ENCODE results near the gene SLC7A14. TPM values are rescaled to one million over a fixed set of nuclear protein-coding genes. Genes with fewer than 3 reads are reported as not detected.

The SLC7A14 gene
- polyA plus RNA-seq, 6 donors from 2014 or later = not detected

DNA sequence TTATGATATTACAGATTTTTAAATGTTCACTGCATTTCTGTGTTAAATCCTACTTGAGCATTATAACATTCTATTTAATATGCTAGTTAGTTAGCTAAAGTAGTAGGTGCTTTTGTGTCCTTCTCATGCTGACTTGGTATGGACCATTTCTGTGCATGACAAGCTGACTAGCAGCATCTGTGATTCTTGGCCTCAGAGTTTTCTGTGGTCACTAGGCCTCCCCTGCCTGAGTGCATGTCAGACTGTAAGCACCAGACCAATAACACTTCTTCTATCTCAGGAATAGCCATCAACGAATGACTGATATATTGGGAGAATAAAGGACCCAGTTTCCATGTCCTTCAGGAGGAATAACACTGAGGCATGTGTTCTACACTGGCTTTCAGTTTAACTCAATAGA, 22.6 kb upstream of the SLC7A14 start:
- Mint-ChIP-seq H3K36me3 (no peaks in the 10 kb centered on the region), H3K4me1 (no peaks in the 10 kb centered on the region), H3K9me3 (peaks cover 0 to 1% (median 0%) of the 10 kb centered on the region in 7 donors), H3K4me3 (no peak overlapping the region), H3K27ac (no peak overlapping the region), H3K27me3 (peaks cover 27 to 42% (median 27%) of the 10 kb centered on the region in 3 donors)
- ATAC-seq (ENCODE audit: low read depth in 2 of 2) = no peak
- DNase-seq = no peak

DNA sequence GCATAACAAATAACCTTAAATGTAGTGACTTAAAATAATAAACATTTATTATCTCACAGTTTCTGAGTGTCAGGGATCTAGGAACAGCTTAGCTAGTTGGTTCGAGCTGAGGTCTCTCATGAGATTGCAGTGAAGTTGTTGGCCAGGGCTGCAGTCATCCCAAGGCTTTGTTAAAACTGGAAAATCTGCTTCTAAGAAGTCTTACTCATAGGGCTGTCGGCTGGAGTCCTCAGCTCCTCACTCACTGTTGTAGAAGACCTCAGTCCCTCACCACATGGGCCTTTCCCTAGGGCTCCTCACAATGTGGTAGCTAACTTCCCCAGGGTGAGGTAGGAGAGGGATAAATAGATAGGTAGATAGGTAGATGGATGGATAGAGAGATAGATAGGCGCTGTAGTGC, 20.8 kb upstream of the SLC7A14 start:
- Mint-ChIP-seq H3K4me3 (no peak overlapping the region), H3K36me3 (no peaks in the 10 kb centered on the region), H3K27me3 (peaks cover 25 to 38% (median 32%) of the 10 kb centered on the region in 3 donors), H3K9me3 (peaks cover 0 to 4% (median under 1%) of the 10 kb centered on the region in 7 donors), H3K27ac (no peak overlapping the region), H3K4me1 (no peaks in the 10 kb centered on the region)
- ATAC-seq (ENCODE audit: low read depth in 2 of 2) = no peak
- no peak for DNase-seq

DNA sequence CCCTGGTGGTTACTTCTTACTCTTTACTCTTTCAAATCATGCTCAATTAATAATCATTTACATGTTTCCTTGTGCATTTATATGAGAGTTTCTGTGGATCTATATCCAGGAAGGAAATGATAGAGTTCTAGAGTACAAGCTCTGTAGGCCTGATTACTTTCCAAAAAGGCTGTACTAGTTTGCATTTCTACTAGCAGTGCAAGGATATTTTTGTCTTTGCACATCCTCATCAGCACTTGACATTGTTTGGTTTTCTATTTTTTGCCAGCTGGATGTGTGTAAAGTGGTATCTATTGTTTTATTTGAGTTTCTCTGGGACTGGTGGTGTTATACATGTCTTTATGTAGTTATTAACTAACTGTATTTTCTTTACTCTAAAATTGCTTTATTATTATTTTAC, 19.6 kb upstream of the SLC7A14 start:
- Mint-ChIP-seq H3K4me3 (no peak overlapping the region), H3K27me3 (peaks cover 23 to 38% (median 25%) of the 10 kb centered on the region in 3 donors)
- no peak for DNase-seq

DNA sequence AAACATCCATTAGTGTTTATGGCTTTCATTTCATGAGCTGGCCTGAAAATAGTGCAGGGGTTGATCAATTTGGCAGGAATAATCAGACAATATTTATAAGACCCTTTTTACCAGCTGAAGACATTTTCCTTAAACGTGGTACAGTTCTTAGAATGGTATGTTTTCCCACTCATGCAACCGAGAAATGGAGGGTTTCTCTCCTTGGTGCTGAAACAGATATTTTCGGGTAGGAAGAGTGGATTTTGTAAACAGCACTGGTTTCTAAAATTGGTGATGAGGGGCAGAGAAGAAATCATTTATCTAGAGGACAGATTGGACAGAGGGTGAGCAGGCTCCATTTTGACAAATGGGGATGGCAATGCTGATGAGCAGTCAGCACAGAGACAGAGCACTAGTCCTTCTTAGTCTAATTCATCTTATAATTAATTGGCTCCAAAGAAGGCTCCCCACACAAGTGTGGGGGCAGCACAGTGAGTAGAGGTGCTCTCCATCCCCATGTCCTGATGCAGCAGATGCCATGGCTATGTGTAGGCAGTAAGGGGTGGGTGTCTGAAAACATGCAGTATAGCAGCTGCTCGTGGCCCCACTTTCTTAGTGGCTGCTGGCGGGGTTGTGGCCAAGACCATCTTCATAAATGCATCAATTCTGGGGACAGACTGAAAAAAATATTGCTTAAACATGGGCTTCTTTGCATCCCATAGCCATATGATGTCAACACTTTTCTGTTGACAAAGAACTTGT, 18.1 kb upstream of the SLC7A14 start:
- ATAC-seq (ENCODE audit: low read depth in 2 of 2) (no peak), DNase-seq (no peak)
- Mint-ChIP-seq H3K4me1 (no peaks in the 10 kb centered on the region), H3K9me3 (peaks cover 0 to 9% (median 5%) of the 10 kb centered on the region in 7 donors), H3K4me3 (no peak overlapping the region), H3K27ac (no peak overlapping the region), H3K27me3 (peaks cover 25 to 38% (median 25%) of the 10 kb centered on the region in 3 donors), H3K36me3 (no peaks in the 10 kb centered on the region)

More for the DNA sequence above, 19.6 kb upstream of the SLC7A14 start:
- no peaks in the 10 kb centered on the region for H3K36me3 Mint-ChIP-seq
- peaks cover 0 to 9% (median 4%) of the 10 kb centered on the region in 7 donors for H3K9me3 Mint-ChIP-seq
- H3K4me1 Mint-ChIP-seq = no peaks in the 10 kb centered on the region
- no peak overlapping the region for H3K27ac Mint-ChIP-seq
- no peak for ATAC-seq (ENCODE audit: low read depth in 2 of 2)

DNA sequence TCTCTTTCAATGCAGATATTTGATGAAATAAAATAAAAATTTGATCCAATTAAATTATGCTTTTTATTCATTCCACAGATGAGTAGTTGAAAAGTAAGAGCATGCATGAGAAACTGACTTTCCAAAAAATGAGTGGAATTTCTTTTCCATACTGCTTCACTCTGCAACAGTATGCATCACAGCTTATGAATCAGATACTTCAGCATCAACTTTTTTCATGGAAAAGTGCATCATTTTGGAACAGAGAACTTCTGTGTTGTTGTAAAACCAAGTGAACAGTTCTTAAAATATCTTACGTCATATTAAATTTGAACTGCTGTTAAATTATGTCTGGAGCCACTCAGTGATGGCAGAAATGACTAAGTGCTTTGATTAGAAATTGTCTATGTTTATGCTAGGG, 16.7 kb upstream of the SLC7A14 start:
- Mint-ChIP-seq H3K27ac (no peak overlapping the region), H3K27me3 (peaks cover 25 to 38% (median 25%) of the 10 kb centered on the region in 3 donors), H3K36me3 (no peaks in the 10 kb centered on the region), H3K9me3 (peaks cover 0 to 9% (median 5%) of the 10 kb centered on the region in 7 donors), H3K4me3 (no peak overlapping the region), H3K4me1 (no peaks in the 10 kb centered on the region)
- no peak for ATAC-seq (ENCODE audit: low read depth in 2 of 2)
- no peak for DNase-seq

DNA sequence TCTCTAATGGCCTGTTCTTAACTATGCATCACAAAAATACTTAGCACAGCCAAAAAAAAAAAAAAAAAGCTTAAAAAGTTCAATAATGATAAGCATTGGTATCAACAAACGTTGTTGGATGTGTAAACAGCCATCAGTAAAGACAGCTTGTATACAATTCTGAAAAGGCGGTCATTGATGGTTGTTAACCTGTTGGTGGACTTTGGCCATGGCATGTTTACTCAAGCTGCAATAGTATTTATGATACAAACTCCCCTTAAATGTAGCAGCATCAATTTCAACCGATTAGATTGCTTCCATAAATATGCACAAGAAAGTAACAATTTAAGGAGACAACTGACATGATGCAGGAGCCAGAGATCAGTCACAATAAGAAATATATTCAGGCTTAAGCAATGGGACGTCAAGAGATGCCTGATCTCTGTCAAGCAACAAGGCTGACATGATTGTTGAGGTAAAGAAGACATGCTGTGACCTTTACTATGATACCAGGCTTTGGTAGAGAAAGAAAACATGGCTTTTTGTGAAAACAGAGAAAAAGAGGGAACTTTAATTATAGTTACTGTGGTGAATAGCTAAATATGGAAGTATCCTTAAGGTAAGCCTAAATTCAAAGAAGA, 14.2 kb upstream of the SLC7A14 start:
- no peaks in the 10 kb centered on the region for H3K4me1 Mint-ChIP-seq
- no peak overlapping the region for H3K4me3 Mint-ChIP-seq
- H3K9me3 Mint-ChIP-seq = peaks cover 0 to 17% (median 5%) of the 10 kb centered on the region in 7 donors
- peaks cover 28 to 35% (median 28%) of the 10 kb centered on the region in 3 donors for H3K27me3 Mint-ChIP-seq
- no peak overlapping the region for H3K27ac Mint-ChIP-seq
- ATAC-seq (ENCODE audit: low read depth in 2 of 2) (no peak), DNase-seq (no peak)
- H3K36me3 Mint-ChIP-seq = no peaks in the 10 kb centered on the region

DNA sequence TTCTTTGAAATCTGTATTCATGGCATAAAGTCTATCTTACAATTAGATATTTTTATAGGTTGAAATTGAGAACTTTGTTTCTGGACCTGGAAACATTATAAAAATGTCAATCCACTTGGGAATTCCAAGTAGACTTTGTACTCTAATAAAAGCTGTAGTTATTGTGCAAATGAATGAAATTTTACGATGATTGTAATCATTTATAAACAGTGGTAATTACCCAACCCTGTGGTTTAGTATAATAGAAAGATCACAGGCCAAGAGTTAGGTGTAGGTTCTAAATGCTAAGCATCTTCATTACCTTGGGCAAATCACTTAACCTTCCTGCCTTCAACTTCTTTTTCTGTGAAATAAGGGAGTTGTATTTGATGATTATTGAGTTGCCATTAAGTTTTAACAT, 13.2 kb upstream of the SLC7A14 start:
- DNase-seq (no peak), ATAC-seq (ENCODE audit: low read depth in 2 of 2) (no peak)
- H3K4me3 Mint-ChIP-seq = no peak overlapping the region
- peaks cover 0 to 17% (median 5%) of the 10 kb centered on the region in 7 donors for H3K9me3 Mint-ChIP-seq
- H3K4me1 Mint-ChIP-seq = no peaks in the 10 kb centered on the region
- H3K36me3 Mint-ChIP-seq = no peaks in the 10 kb centered on the region
- no peak overlapping the region for H3K27ac Mint-ChIP-seq
- peaks cover 23 to 41% (median 25%) of the 10 kb centered on the region in 3 donors for H3K27me3 Mint-ChIP-seq

DNA sequence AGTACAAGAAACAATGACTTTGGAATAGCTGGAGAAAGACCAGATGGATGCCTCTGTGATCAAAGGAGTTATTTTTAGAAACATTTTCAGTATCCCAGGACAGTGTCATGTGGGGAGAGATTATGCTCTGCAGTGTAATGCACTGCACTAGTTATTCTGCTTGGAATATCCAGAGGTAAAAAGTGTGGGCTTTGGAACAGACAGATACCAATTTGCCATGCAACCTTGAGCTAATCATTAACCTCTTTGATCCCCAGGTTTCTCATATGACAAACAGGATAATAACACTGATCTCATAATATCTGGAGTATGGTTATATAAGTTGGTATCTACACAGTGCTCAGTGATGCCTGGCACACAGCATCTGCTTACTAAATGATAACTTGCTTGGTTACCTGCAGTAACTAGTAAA, 12.2 kb upstream of the SLC7A14 start:
- H3K27ac Mint-ChIP-seq = no peak overlapping the region
- H3K4me3 Mint-ChIP-seq = no peak overlapping the region
- no peak for ATAC-seq (ENCODE audit: low read depth in 2 of 2)
- no peak for DNase-seq
- peaks cover 0 to 17% (median 5%) of the 10 kb centered on the region in 7 donors for H3K9me3 Mint-ChIP-seq
- H3K36me3 Mint-ChIP-seq = no peaks in the 10 kb centered on the region
- H3K27me3 Mint-ChIP-seq = peaks cover 13 to 34% (median 19%) of the 10 kb centered on the region in 3 donors
- H3K4me1 Mint-ChIP-seq = no peaks in the 10 kb centered on the region

DNA sequence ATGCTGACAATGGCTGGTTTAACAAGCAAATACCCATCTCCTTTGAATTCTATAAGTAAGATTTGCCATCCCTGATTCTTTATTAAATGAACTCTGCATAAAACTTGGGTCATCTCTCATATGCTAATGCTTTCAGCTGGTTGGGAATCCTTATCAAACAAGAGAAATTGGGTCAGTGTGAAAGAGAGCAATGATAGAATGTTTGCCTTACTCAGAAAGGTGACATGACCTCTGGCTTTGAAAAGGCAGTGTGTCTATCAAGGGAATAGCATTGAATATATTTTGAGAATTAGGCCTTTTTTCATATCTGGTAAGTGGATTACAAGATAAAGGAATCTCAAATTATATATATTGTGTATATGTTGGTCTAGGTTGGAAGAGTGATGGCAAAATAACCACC, 8.7 kb upstream of the SLC7A14 start:
- H3K4me3 Mint-ChIP-seq = no peak overlapping the region
- no peak overlapping the region for H3K27ac Mint-ChIP-seq
- no peak for ATAC-seq (ENCODE audit: low read depth in 2 of 2)
- no peaks in the 10 kb centered on the region for H3K4me1 Mint-ChIP-seq
- no peaks in the 10 kb centered on the region for H3K36me3 Mint-ChIP-seq
- H3K27me3 Mint-ChIP-seq = peaks cover 23 to 54% (median 35%) of the 10 kb centered on the region in 3 donors
- peaks cover 0 to 8% (median 0%) of the 10 kb centered on the region in 7 donors for H3K9me3 Mint-ChIP-seq
- DNase-seq = no peak

DNA sequence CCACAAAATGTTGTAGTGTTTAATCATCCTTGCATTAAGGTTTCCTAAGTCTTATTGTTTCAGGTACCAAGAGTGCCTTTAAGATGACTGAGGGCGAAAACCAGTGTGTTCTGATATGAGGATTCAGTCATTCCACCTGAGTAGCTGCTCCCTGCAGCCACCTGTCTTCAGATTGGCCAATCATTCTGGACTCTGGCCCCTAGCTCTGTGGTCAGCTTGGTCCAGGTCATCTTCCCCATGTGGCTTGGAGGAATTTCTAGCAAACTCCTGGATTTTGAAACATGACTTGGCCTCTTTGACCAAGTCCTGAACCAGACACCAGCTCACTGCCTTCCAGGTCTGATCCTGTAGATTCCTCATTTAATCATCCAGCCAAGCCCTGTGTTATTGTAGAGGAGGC, 7.8 kb upstream of the SLC7A14 start:
- peaks cover 32 to 58% (median 44%) of the 10 kb centered on the region in 3 donors for H3K27me3 Mint-ChIP-seq
- H3K36me3 Mint-ChIP-seq = no peaks in the 10 kb centered on the region
- no peak overlapping the region for H3K4me3 Mint-ChIP-seq
- no peak overlapping the region for H3K27ac Mint-ChIP-seq
- H3K4me1 Mint-ChIP-seq = no peaks in the 10 kb centered on the region
- ATAC-seq (ENCODE audit: low read depth in 2 of 2) (no peak), DNase-seq (no peak)
- H3K9me3 Mint-ChIP-seq = peaks cover 0 to 8% (median 0%) of the 10 kb centered on the region in 7 donors

DNA sequence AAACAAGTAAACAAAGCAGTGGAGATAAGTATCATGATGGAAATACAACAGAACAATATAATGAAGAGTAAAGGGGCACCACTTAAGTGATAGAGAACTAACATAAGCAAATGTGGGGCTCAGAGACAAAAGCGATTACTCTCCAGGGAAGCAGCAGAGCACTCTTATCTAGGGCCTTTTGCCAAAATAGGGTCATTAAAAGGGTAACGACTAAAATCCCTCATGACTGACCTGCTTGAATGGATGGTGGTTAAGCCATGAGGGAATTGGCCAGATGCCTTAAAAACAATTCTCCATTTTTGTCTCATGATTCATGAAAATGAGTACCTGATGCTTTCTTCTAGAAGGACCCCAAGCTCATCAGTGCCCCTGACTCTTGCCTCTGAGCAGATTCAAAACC, 3.2 kb upstream of the SLC7A14 start:
- Mint-ChIP-seq H3K9me3 (peaks cover 0 to 7% (median 0%) of the 10 kb centered on the region in 7 donors), H3K27ac (no peak overlapping the region), H3K27me3 (peaks cover 56 to 70% (median 68%) of the 10 kb centered on the region in 3 donors), H3K4me3 (no peak overlapping the region), H3K4me1 (peaks cover 0 to 3% (median 0%) of the 10 kb centered on the region in 3 donors), H3K36me3 (peaks cover 4 to 7% of the 10 kb centered on the region in 2 donors)
- DNase-seq (no peak), ATAC-seq (ENCODE audit: low read depth in 2 of 2) (no peak)

DNA sequence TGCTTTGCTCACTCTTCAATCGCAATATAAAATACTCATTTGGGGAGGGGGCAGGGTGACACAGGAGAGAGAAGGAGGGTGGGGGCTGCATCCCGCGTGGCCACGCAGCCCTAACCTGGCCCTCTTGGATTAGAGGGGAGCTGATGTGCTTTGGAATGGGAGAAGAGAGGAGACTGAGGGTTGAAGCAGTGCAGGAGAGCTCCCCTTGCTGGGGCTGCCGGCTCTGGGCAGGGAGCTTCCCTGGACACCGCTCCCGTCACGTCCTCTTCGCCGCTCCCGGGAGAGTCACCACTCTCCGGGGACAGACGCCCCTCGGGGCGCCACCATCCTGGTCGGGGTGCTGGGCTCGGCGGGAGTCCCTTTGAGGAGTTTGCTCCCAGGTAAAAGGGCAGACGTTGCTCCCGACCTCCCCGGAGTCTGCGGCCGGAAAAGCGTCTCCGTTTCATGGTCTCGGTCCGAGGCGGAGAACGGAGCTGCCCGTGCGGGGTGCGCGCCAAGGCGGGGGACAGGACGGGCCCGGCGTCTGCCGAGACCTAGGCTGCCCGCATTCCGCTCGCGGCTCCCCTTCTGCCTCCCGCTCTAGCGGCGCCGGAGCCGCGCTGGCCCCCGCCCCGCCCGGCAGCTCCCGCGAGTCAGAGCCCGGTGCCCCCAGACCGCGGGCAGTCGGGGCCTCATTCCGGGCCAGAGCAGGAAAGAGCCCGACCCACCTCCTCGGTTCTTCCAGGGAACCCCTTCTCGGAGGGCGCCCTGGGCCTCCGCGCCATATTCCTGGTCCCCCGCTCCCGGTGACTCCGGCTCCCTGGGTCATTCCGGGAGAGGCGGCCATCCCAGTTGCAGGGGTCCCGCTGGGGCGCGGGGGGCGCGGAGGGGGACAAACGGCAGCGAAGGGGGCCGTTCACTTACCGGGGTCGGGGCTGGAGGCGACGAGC, 603 bp downstream of the SLC7A14 start:
- DNase-seq (no peak), ATAC-seq (ENCODE audit: low read depth in 2 of 2) (no peak)
- no peak overlapping the region for H3K4me3 Mint-ChIP-seq
- no peak overlapping the region for H3K27ac Mint-ChIP-seq
- peaks cover 4 to 20% of the 10 kb centered on the region in 2 donors for H3K36me3 Mint-ChIP-seq
- peaks cover 0 to 24% (median 6%) of the 10 kb centered on the region in 7 donors for H3K9me3 Mint-ChIP-seq
- H3K4me1 Mint-ChIP-seq = peaks cover 0 to 3% (median 0%) of the 10 kb centered on the region in 3 donors
- H3K27me3 Mint-ChIP-seq = peaks cover 63 to 71% (median 65%) of the 10 kb centered on the region in 3 donors

DNA sequence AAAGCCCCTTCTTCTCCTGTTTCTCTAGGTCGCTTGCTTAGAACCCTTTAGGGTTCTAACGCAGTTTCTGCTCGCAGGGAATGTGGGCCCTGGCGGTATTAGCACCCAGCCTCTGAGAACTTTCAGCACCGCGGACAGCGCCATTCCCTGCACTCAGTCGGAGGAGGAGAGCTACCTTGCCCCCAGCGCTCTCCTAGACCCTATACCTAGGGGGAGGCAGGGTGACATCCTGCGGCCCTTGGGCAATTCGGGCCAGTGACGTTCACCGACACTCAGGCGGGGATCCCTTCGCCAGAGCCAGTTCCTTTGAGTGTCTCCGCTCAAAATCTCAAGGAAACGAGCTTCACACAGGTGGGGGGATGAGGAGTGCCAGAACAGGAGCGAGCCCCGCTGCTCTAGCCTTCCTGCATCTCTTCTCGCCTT, 1.3 kb downstream of the SLC7A14 start:
- Mint-ChIP-seq H3K27me3 (peaks cover 63 to 72% (median 63%) of the 10 kb centered on the region in 3 donors), H3K27ac (no peak overlapping the region), H3K36me3 (peaks cover 4 to 20% of the 10 kb centered on the region in 2 donors), H3K4me3 (no peak overlapping the region), H3K4me1 (peaks cover 0 to 3% (median 0%) of the 10 kb centered on the region in 3 donors), H3K9me3 (peaks cover 0 to 24% (median 6%) of the 10 kb centered on the region in 7 donors)
- DNase-seq (no peak), ATAC-seq (ENCODE audit: low read depth in 2 of 2) (no peak)
